ENCODE results near the gene ETV2. TPM values are rescaled to one million over a fixed set of nuclear protein-coding genes. Genes with fewer than 3 reads are reported as not detected.

The ETV2 gene
- total and polyA plus RNA-seq, 4 donors, result 0.17 to 1.8 (median 1.1) TPM

- Histone ChIP-seq H3K4me1 (ENCODE audit: control insufficient read depth in 4 of 4, insufficient read depth in 4 of 4, low read length in 3 of 4) (peaks cover 0 to 5% (median 2%) of the 10 kb centered on the region in 4 donors), H3K27ac (ENCODE audit: low read depth in 1 of 2, low read length in 2 of 2) (no peak overlapping the region), H3K9ac (ENCODE audit: low read depth in 1 of 2, low read length in 2 of 2) (no peak overlapping the region), H3K36me3 (ENCODE audit: control insufficient read depth in 4 of 4, insufficient read depth in 3 of 4, low read depth in 1 of 4, low read length in 3 of 4) (peaks cover 0 to 9% (median 0%) of the 10 kb centered on the region in 4 donors), H3K27me3 (ENCODE audit: control insufficient read depth in 4 of 4, insufficient read depth in 4 of 4, low read length in 3 of 4) (no peaks in the 10 kb centered on the region), H3K4me3 (ENCODE audit: low read depth in 1 of 3, low read length in 3 of 3) (no peak overlapping the region), H3K9me3 (ENCODE audit: control insufficient read depth in 4 of 4, low read length in 3 of 4) (no peaks in the 10 kb centered on the region)
- TF ChIP-seq FOXA2 (IDR thresholded peaks at IDR 0.05), result no peak
- no peak for TF ChIP-seq ATF3 (IDR thresholded peaks at IDR 0.05)
- no peak for TF ChIP-seq REST (IDR thresholded peaks at IDR 0.05)
- no peak for TF ChIP-seq YY1 (IDR thresholded peaks at IDR 0.05)
- WGBS, result 93% methylated on average over 6 of the region's 6 CpGs
- DNase-seq (ENCODE audit: low spot score), result no peak
Observed at GRCh38 chr19:35623327-35624010, 18.1 kb upstream of the ETV2 start.

GRCh38 chr19:35628264-35628564 lies 13.3 kb upstream of the ETV2 start:
- Histone ChIP-seq H3K9ac (ENCODE audit: low read depth in 1 of 2, low read length in 2 of 2) (peak overlapping the region; percentile 87 to 89), H3K36me3 (ENCODE audit: control insufficient read depth in 4 of 4, insufficient read depth in 3 of 4, low read depth in 1 of 4, low read length in 3 of 4) (peaks cover 9 to 27% (median 22%) of the 10 kb centered on the region in 4 donors), H3K4me3 (ENCODE audit: low read depth in 1 of 3, low read length in 3 of 3) (peak overlapping the region; percentile 69 to 82 (median 71)), H3K9me3 (ENCODE audit: control insufficient read depth in 4 of 4, low read length in 3 of 4) (no peaks in the 10 kb centered on the region), H3K27me3 (ENCODE audit: control insufficient read depth in 4 of 4, insufficient read depth in 4 of 4, low read length in 3 of 4) (no peaks in the 10 kb centered on the region), H3K4me1 (ENCODE audit: control insufficient read depth in 4 of 4, insufficient read depth in 4 of 4, low read length in 3 of 4) (peaks cover 0 to 17% (median 9%) of the 10 kb centered on the region in 4 donors), H3K27ac (ENCODE audit: low read depth in 1 of 2, low read length in 2 of 2) (peak overlapping the region; percentile 76 to 89)
- WGBS, result 14% methylated on average over 9 of the region's 9 CpGs
- no peak for DNase-seq (ENCODE audit: low spot score)
- TF ChIP-seq MAX (IDR thresholded peaks at IDR 0.05), result no peak
- TF ChIP-seq FOXA1 (IDR thresholded peaks at IDR 0.05), result no peak
- no peak for TF ChIP-seq GABPA (IDR thresholded peaks at IDR 0.05 in 1 of 2, conservative IDR thresholded peaks at IDR 0.05 in 1 of 2)
- no peak for TF ChIP-seq EGR1 (IDR thresholded peaks at IDR 0.05; ENCODE audit: low read depth in 2 of 2)
- TF ChIP-seq CTCF (IDR thresholded peaks at IDR 0.05; ENCODE audit: low read depth, low read length, missing input control), result no peak
- no peak for TF ChIP-seq ATF3 (IDR thresholded peaks at IDR 0.05)
- no peak for TF ChIP-seq ZBTB33 (IDR thresholded peaks at IDR 0.05)
- TF ChIP-seq TAF1 (conservative IDR thresholded peaks at IDR 0.05), result no peak
- TF ChIP-seq NR2F2 (IDR thresholded peaks at IDR 0.05), result no peak
- no peak for TF ChIP-seq RAD21 (IDR thresholded peaks at IDR 0.05)
- TF ChIP-seq YY1 (IDR thresholded peaks at IDR 0.05), result no peak

All from liver (tissue), 9 donors.